Endodermal cell (in vitro differentiated cells): ENCODE results near the gene MYO5A. TPM values are rescaled to one million over a fixed set of nuclear protein-coding genes. Genes with fewer than 3 reads are reported as not detected.

ENCODE experiments used
- DNase-seq: peaks from one replicate; pipeline ENCODE4 v3.0.0-alpha.2; 2017
- H3K27ac ChIP-seq: 2 replicates; pipeline ENCODE4 v1.5.1; 2013; ENCODE audit warnings: mild to moderate bottlenecking, low read depth, low read length, moderate library complexity
- H3K27me3 ChIP-seq: 2 replicates; pipeline ENCODE4 v1.6.1; 2013; ENCODE audit warnings: mild to moderate bottlenecking, low read length, moderate library complexity; ENCODE audit not compliant: insufficient read depth, control insufficient read depth, poor library complexity, severe bottlenecking
- H3K36me3 ChIP-seq: 2 replicates; pipeline ENCODE4 v1.7.0; 2013; ENCODE audit warnings: mild to moderate bottlenecking, low read length, moderate library complexity; ENCODE audit not compliant: control insufficient read depth, insufficient read depth
- H3K4me1 ChIP-seq: one replicate; pipeline ENCODE4 v1.7.0; 2013; ENCODE audit warnings: low read length; ENCODE audit not compliant: control insufficient read depth, insufficient read depth
- H3K4me3 ChIP-seq: 2 replicates; pipeline ENCODE4 v1.5.1; 2013; ENCODE audit warnings: mild to moderate bottlenecking, low read length, moderate library complexity
- H3K9ac ChIP-seq: 2 replicates; pipeline ENCODE4 v1.6.1; 2013; ENCODE audit warnings: mild to moderate bottlenecking, low read length, moderate library complexity; ENCODE audit not compliant: poor library complexity, severe bottlenecking; ENCODE audit errors: extremely low read depth
- H3K9me3 ChIP-seq: 2 replicates; pipeline ENCODE4 v1.6.1; 2013; ENCODE audit warnings: mild to moderate bottlenecking, low read length, moderate library complexity; ENCODE audit not compliant: control insufficient read depth
- H3K27ac Mint-ChIP-seq: 2 replicates; pipeline ENCODE4 v1.8.0; 2020; ENCODE audit warnings: mixed read lengths
- H3K27me3 Mint-ChIP-seq: 2 replicates; pipeline ENCODE4 v1.8.0; 2021; ENCODE audit warnings: mild to moderate bottlenecking, mixed read lengths; ENCODE audit not compliant: insufficient read depth
- H3K36me3 Mint-ChIP-seq: 2 replicates; pipeline ENCODE4 v1.8.0; 2020; ENCODE audit warnings: low read depth, mixed read lengths
- H3K4me1 Mint-ChIP-seq: 2 replicates; pipeline ENCODE4 v1.8.0; 2020; ENCODE audit warnings: mixed read lengths
- H3K4me3 Mint-ChIP-seq: 2 replicates; pipeline ENCODE4 v1.8.0; 2020; ENCODE audit warnings: mild to moderate bottlenecking, moderate library complexity, mixed read lengths
- H3K9me3 Mint-ChIP-seq: 2 replicates; pipeline ENCODE4 v1.8.0; 2020; ENCODE audit warnings: mild to moderate bottlenecking, mixed read lengths
- CTCF ChIP-seq: fragments of 200-600 bp; sonication (generic); conservative IDR thresholded peaks from 2 replicates; pipeline ENCODE4 v1.5.0; 2021; ENCODE audit warnings: antibody characterized with exemption, mild to moderate bottlenecking
- WGBS, 2 experiments: methylation state at CpG; one replicate each; pipeline versions ENCODE4 v1.1.5 to v1.1.7; 2013; ENCODE audit warnings: missing lambda C conversion rate in 2 of 2, mixed read lengths in 1 of 2; ENCODE audit not compliant: insufficient coverage in 1 of 2, insufficient read length in 1 of 2; 5-methylcytosine and 5-hydroxymethylcytosine counted together
- total RNA-seq, 2 donors: library from RNA; stranded (reverse); fragmentation: NEBNext Ultra II Directional in 1 of 2; extraction: Animal tissue kit (Norgen Biotek cat#: 25700) in 1 of 2; gene quantifications; 2 replicates in 1 of 2; 3 replicates in 1 of 2; pipeline ENCODE4 v1.2.1, GENCODE V29; 2021

Gene MYO5A
- total RNA-seq, 2 donors from 2014 or later = 10.0 to 13.1 TPM

GRCh38 chr15:52486003-52486996 is 42.4 kb downstream of the MYO5A start:
- H3K27me3 ChIP-seq = no peaks in the 10 kb centered on the region
- H3K4me1 ChIP-seq = peaks cover 10% of the 10 kb centered on the region
- Mint-ChIP-seq H3K27ac (peak overlapping the region; percentile 57), H3K4me3 (no peak overlapping the region), H3K36me3 (no peaks in the 10 kb centered on the region), H3K27me3 (no peaks in the 10 kb centered on the region), H3K9me3 (no peaks in the 10 kb centered on the region), H3K4me1 (peaks cover 13% of the 10 kb centered on the region)
- no peak overlapping the region for H3K9ac ChIP-seq
- H3K27ac ChIP-seq = no peak overlapping the region
- no peaks in the 10 kb centered on the region for H3K36me3 ChIP-seq
- H3K4me3 ChIP-seq = no peak overlapping the region
- TF ChIP-seq CTCF = no peak
- 43 to 46% methylated on average over 7 to 10 of the region's 11 CpGs for WGBS, 2 experiments
- DNase-seq = peak; percentile 66
- H3K9me3 ChIP-seq = no peaks in the 10 kb centered on the region

- no peak for DNase-seq
- Mint-ChIP-seq H3K9me3 (no peaks in the 10 kb centered on the region), H3K36me3 (no peaks in the 10 kb centered on the region), H3K27me3 (no peaks in the 10 kb centered on the region), H3K4me3 (no peak overlapping the region), H3K4me1 (peaks cover 13% of the 10 kb centered on the region), H3K27ac (no peak overlapping the region)
- no peak for TF ChIP-seq CTCF
- Histone ChIP-seq H3K4me1 (peaks cover 10% of the 10 kb centered on the region), H3K4me3 (no peak overlapping the region), H3K9me3 (no peaks in the 10 kb centered on the region), H3K9ac (no peak overlapping the region), H3K36me3 (no peaks in the 10 kb centered on the region), H3K27ac (no peak overlapping the region), H3K27me3 (no peaks in the 10 kb centered on the region)
- 90% methylated on average over 2 of the region's 2 CpGs; no CpG with 5 or more reads in 1 of the 2 experiments for WGBS, 2 experiments
Observed at GRCh38 chr15:52485290-52485689, 43.4 kb downstream of the MYO5A start.

GRCh38 chr15:52483707-52484106 is 45.0 kb downstream of the MYO5A start:
- Histone ChIP-seq H3K27ac (no peak overlapping the region), H3K27me3 (no peaks in the 10 kb centered on the region), H3K4me1 (peaks cover 10% of the 10 kb centered on the region), H3K36me3 (no peaks in the 10 kb centered on the region), H3K4me3 (no peak overlapping the region), H3K9me3 (peaks cover under 1% of the 10 kb centered on the region), H3K9ac (no peak overlapping the region)
- DNase-seq = no peak
- no peaks in the 10 kb centered on the region for H3K9me3 Mint-ChIP-seq
- TF ChIP-seq CTCF = no peak
- WGBS, 2 experiments = 80 to 92% methylated on average over 1 to 3 of the region's 3 CpGs
- no peaks in the 10 kb centered on the region for H3K27me3 Mint-ChIP-seq
- no peak overlapping the region for H3K27ac Mint-ChIP-seq
- no peaks in the 10 kb centered on the region for H3K36me3 Mint-ChIP-seq
- peaks cover 13% of the 10 kb centered on the region for H3K4me1 Mint-ChIP-seq
- H3K4me3 Mint-ChIP-seq = no peak overlapping the region
